Measurements from ENCODE around the gene ST6GALNAC4. TPM values are rescaled to one million over a fixed set of nuclear protein-coding genes. Genes with fewer than 3 reads are reported as not detected.

The ST6GALNAC4 gene
- polyA plus RNA-seq (ENCODE audit: insufficient read length in 4 of 4) = 10 to 100 TPM; 10.4 to 17.2 (median 13.7) TPM

GRCh38 chr9:127916720-127917581 is at the start of gene ST6GALNAC4:
Gene ST6GALNAC4, minus strand, starts transcription at chr9:127917041. Its CDS starts 622 bp downstream, at chr9:127916419.
- DNase-seq (ENCODE audit: low read depth in 4 of 4, low spot score in 2 of 4) = no peak

- DNase-seq (ENCODE audit: low read depth in 4 of 4, low spot score in 2 of 4) = no peak
These were observed 49.1 kb upstream of the ST6GALNAC4 start for GRCh38 chr9:127965953-127966352.

- no peak for DNase-seq (ENCODE audit: low read depth in 4 of 4, low spot score in 2 of 4)
These were observed 46.7 kb upstream of the ST6GALNAC4 start for GRCh38 chr9:127963359-127964064.

- DNase-seq (ENCODE audit: low read depth in 4 of 4, low spot score in 2 of 4) = no peak
These were observed 46.2 kb upstream of the ST6GALNAC4 start for GRCh38 chr9:127963041-127963358.

GRCh38 chr9:127962278-127962677 is 45.4 kb upstream of the ST6GALNAC4 start:
- DNase-seq (ENCODE audit: low read depth in 4 of 4, low spot score in 2 of 4) = no peak

- DNase-seq (ENCODE audit: low read depth in 4 of 4, low spot score in 2 of 4) = no peak
These were observed 44.8 kb upstream of the ST6GALNAC4 start for GRCh38 chr9:127961613-127962155.

GRCh38 chr9:127961155-127961490 is 44.3 kb upstream of the ST6GALNAC4 start:
- DNase-seq (ENCODE audit: low read depth in 4 of 4, low spot score in 2 of 4) = no peak

GRCh38 chr9:127960410-127961154 is 43.7 kb upstream of the ST6GALNAC4 start:
- no peak for DNase-seq (ENCODE audit: low read depth in 4 of 4, low spot score in 2 of 4)

GRCh38 chr9:127959841-127960409 is 43.1 kb upstream of the ST6GALNAC4 start:
- no peak for DNase-seq (ENCODE audit: low read depth in 4 of 4, low spot score in 2 of 4)

- DNase-seq (ENCODE audit: low read depth in 4 of 4, low spot score in 2 of 4) = no peak
These were observed 42.6 kb upstream of the ST6GALNAC4 start for GRCh38 chr9:127959398-127959797.

GRCh38 chr9:127958728-127959127 is 41.9 kb upstream of the ST6GALNAC4 start:
- no peak for DNase-seq (ENCODE audit: low read depth in 4 of 4, low spot score in 2 of 4)

GRCh38 chr9:127955294-127956015 is 38.6 kb upstream of the ST6GALNAC4 start:
- DNase-seq (ENCODE audit: low read depth in 4 of 4, low spot score in 2 of 4) = no peak

GRCh38 chr9:127954831-127955293 is 38.0 kb upstream of the ST6GALNAC4 start:
- no peak for DNase-seq (ENCODE audit: low read depth in 4 of 4, low spot score in 2 of 4)

- DNase-seq (ENCODE audit: low read depth in 4 of 4, low spot score in 2 of 4) = no peak
These were observed 37.1 kb upstream of the ST6GALNAC4 start for GRCh38 chr9:127953768-127954505.

- no peak for DNase-seq (ENCODE audit: low read depth in 4 of 4, low spot score in 2 of 4)
These were observed 36.3 kb upstream of the ST6GALNAC4 start for GRCh38 chr9:127953154-127953553.

GRCh38 chr9:127950513-127951289 is 33.9 kb upstream of the ST6GALNAC4 start:
- DNase-seq (ENCODE audit: low read depth in 4 of 4, low spot score in 2 of 4) = no peak

GRCh38 chr9:127949827-127950512 is 33.1 kb upstream of the ST6GALNAC4 start:
- no peak for DNase-seq (ENCODE audit: low read depth in 4 of 4, low spot score in 2 of 4)

Measured in left renal cortex interstitium (tissue), 4 donors.